Measurements from ENCODE around the gene ABLIM3.

DNA sequence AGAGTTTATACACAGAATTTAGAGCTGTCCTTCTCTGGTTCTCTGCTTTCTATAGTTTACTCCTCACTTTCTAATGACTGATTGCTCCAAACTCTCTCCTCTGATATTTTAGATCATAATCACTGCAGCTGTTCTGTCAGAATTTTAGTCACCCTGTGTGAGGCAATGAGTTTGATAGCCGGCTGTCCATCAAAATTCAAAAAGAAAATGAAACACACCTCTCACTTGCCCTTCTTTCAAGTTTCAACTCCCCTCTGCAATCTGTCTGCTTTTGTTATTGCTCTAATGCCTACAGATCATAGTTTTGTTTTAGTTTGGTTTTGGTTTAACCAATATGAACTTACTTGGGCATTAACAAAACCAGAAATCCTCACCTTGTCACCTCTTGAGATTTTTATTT is 23.3 kb upstream of the ABLIM3 start:
- TF ChIP-seq RAD21 (conservative IDR thresholded peaks at IDR 0.05) (no peak), CTCF (IDR thresholded peaks at IDR 0.05; ENCODE audit: poor library complexity, severe bottlenecking) (no peak), EZH2 (IDR thresholded peaks at IDR 0.05; ENCODE audit: borderline replicate concordance, insufficient read depth, low read length, poor library complexity, severe bottlenecking) (no peak), MXI1 (conservative IDR thresholded peaks at IDR 0.05; ENCODE audit: poor library complexity, severe bottlenecking) (no peak), TAF1 (IDR thresholded peaks at IDR 0.05; ENCODE audit: low read depth) (no peak), EP300 (conservative IDR thresholded peaks at IDR 0.05; ENCODE audit: poor library complexity, severe bottlenecking) (no peak), REST (IDR thresholded peaks at IDR 0.05; ENCODE audit: borderline replicate concordance) (no peak)
